ENCODE measurements around the gene C12orf56.

GRCh38 chr12:64411427-64411826 is 20.9 kb upstream of the C12orf56 start:
- no peak for TF ChIP-seq CTCF (conservative IDR thresholded peaks at IDR 0.05)
- no peak for TF ChIP-seq ZFX (IDR thresholded peaks at IDR 0.05)

Measured in C4-2B (cell line).